GM18505 (cell line): ENCODE data around the gene RHOB.

ENCODE experiments used
- ATAC-seq: cut with Tn5 transposase; IDR thresholded peaks from one replicate; pipeline ENCODE4 v1.9.1; 2021; ENCODE audit not compliant: unreplicated experiment
- POLR2A ChIP-seq: IDR thresholded peaks from 4 replicates; pipeline ENCODE4 v1.6.1; 2011; ENCODE audit warnings: borderline replicate concordance; ENCODE audit not compliant: insufficient read depth, insufficient read length; ENCODE audit errors: extremely low read depth

Gene RHOB

GRCh38 chr2:20446917-20447436, at the start of gene RHOB:
Gene RHOB, plus strand, starts transcription at chr2:20447074. Its CDS starts 392 bp downstream, at chr2:20447466.
- TF ChIP-seq POLR2A: peak; percentile 100
- ATAC-seq: peak; percentile 95

DNA sequence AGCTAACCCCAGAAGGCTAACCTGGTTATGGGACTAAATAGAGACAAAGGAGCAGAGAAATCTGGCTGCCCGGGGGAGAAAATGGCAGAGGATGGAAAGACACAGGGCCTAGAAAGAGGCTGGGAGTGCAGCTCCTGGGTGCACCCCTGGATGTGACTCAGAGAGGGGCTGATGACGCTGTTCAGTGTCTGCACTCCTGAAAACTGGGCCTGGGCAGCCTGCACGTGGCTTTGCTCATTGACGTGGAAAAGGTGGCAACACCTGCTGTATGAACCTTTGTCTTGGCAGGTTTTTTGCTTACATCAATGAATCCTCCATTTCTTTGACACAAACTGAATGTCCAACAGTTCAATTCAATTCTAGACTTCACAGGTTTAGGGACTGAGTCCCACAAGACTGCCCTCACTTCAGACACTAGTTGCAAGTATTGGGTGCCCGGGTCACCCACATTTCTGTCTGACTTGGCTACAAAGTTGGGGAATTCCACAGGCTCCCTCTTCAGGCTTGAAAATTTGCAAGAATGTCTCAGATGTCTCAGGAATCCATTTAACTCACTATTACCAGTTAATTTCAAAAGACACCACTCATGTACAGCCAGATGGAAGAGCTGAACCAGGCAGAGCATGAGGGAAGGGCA, 48.9 kb upstream of the RHOB start:
- TF ChIP-seq POLR2A: no peak
- no peak for ATAC-seq

- no peak for TF ChIP-seq POLR2A
- ATAC-seq: no peak
Observed at GRCh38 chr2:20398956-20399567, 47.8 kb upstream of the RHOB start.

- ATAC-seq: no peak
- no peak for TF ChIP-seq POLR2A
Observed at GRCh38 chr2:20400306-20400705, 46.6 kb upstream of the RHOB start.

GRCh38 chr2:20400787-20401488, 45.9 kb upstream of the RHOB start:
- no peak for ATAC-seq
- TF ChIP-seq POLR2A: no peak

DNA sequence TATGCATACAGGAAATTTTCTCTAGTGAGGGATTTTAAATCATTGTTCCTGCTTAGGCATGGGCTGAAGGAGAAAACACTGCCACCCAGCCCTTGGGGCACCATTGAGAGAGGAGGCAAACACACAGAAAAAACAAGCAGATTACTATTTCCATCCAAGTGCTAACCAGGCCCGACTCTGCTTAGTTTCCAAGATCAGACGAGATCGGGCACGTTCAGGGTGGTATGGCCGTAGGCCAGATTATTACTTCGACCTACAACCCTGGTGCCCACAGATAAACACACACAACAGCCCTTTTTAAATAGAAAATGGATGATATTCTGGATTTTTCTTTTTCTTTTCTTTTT, 45.4 kb upstream of the RHOB start:
- no peak for TF ChIP-seq POLR2A
- no peak for ATAC-seq

DNA sequence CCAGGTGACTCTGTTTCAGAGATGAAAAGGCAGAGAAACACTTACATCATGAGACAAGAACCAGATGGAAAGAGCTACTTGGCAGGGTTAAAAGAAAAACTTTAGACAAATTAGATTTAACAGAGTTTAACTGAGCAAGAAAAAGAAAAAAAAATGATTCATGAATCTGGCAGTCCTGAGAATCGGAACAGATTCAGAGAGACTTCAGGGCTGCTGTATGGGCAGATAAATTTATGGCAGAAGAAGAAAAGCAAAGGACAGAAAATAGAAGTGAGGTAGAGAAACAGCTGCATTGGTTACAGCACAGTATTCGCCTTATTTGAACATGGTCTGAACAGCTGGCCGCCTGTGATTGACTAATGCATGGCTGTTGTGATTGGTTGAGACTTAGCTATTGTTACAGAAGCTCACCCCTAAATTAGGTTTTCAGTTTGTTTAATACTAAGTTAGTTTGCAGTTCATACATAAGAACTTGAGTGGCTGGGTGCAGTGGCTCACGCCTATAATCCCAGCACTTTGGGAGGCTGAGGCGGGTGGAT, 43.0 kb upstream of the RHOB start:
- TF ChIP-seq POLR2A: no peak
- no peak for ATAC-seq

- no peak for ATAC-seq
- no peak for TF ChIP-seq POLR2A
Observed at GRCh38 chr2:20404950-20405349, 41.9 kb upstream of the RHOB start.

DNA sequence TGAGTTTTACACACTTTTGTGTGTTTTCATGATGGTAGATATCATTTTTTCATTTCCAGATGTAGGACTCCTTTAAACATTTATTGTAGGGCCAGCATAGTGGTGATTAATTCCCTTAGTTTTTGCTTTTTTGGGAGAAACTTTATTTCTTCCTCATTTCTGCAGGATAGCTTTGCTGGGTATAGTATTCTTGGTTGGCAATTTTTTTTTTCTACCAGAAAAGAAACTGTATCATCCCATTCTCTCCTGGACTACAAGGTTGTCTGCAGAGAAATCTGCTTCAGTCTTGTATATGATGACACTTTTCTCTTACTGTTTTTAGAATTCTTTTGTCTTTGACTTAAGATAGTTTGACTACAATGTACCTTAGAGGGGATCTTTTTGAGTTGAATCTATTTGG, 37.8 kb upstream of the RHOB start:
- no peak for ATAC-seq
- no peak for TF ChIP-seq POLR2A

GRCh38 chr2:20410556-20411277, 36.2 kb upstream of the RHOB start:
- no peak for TF ChIP-seq POLR2A
- ATAC-seq: no peak

- no peak for TF ChIP-seq POLR2A
- peak; percentile 96 for ATAC-seq
Observed at GRCh38 chr2:20411361-20411894, 35.4 kb upstream of the RHOB start.

DNA sequence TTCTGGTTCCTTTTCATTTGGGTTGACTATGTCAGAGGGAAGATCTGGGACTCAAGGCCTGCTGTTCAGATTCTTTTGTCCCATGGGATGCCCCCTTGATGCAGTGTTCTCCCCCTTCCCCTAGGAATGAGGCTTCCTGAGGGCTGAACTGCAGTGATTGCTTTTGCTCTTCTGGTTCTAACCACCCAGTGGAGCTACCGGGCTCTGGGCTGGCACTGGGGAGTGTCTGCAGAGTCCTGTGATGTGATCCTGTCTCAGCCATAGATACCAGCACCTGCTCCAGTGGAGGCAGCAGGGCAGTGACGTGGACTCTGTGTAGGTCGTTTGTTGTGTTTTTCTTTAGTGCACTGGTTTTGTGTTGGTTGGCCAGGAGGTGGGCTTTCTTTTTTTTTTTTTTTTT, 32.1 kb upstream of the RHOB start:
- no peak for ATAC-seq
- no peak for TF ChIP-seq POLR2A

DNA sequence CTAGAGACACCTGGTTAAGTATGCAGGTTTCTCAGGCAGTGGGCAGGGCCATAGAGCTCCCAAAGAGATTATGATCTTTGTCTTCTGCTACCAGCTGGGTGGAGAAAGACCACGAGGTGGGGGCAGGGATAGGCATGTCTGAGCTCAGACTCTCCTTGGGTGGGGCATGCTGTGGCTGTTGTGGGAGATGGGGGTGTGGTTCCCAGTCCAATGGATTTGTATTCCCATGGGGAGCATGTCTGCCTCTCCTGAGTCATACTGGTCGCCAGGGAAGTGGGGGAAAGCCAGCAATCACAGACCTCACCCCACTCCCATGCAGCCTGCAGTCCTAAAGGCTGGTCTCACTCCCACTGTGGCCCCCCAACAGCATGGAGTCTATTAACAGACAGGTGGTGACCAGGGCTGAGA, 31.4 kb upstream of the RHOB start:
- no peak for ATAC-seq
- TF ChIP-seq POLR2A: no peak
